ENCODE data around the gene EYA4.
"Not testable (repeated sequence)": the region's sequence is repeated elsewhere in the genome, so short reads cannot be mapped to it uniquely, and the experiment has no call there.

EYA4 gene

DNA sequence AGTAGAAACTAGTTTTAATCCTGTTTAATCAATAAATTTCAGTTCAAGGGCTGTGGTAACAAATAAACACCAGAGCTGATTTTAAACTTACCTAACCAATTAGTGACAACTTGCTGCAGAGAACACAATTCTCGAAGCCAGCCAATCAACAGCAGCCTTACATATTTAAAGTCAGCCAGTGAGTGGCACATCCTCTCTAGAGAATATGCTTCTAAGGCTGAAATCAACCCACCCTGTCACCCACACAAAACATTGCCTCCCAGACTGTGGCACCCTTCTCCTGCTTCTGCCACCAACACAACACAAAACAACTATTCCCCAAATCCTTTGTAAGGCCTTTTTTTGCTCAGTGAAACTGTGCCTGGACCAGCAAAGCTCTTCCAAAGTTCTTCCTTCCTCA, 306.0 kb downstream of the EYA4 start:
- no peak for DNase-seq (ENCODE audit: low spot score)
- no peak for TF ChIP-seq CTCF (IDR thresholded peaks at IDR 0.05; ENCODE audit: extremely low read depth, missing control alignments)

DNA sequence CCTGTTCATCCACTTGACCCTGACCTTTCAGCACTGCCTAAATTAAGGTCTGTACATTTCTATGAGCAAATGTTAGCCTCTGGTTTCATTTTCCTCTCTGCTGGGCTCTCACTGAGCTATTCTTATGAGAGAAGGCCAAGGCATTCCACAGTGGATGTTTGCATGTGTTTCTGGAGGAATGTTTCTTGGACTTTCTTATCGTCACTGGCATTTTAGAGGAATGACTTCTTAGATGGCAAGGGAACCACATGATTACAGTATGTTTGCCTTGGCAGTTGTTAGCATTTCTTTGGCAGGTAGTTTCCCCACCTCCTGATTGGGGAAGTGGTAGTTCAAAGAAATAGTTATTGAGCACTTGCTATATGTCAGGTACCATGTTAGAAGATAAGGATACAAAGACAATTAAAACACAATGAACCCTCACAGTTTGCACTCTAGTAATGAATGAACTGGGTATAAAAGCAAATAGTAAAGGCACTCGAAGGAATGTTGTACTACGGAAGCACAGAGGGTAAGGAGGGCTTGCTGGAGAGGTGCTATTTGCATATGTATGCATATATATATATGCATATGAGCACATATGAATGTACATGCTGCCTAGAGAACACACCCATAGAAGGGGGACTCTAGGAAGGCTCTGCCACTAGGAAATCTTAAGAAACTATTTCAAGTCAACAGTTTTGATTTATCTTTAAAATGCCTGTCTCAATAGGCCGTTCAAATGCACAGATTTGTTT, 307.4 kb downstream of the EYA4 start:
- TF ChIP-seq CTCF (IDR thresholded peaks at IDR 0.05; ENCODE audit: extremely low read depth, missing control alignments), result no peak
- DNase-seq (ENCODE audit: low spot score), result no peak

GRCh38 chr6:133549371-133549801, 308.2 kb downstream of the EYA4 start:
- no peak for DNase-seq (ENCODE audit: low spot score)
- TF ChIP-seq CTCF (IDR thresholded peaks at IDR 0.05; ENCODE audit: extremely low read depth, missing control alignments), result no peak

GRCh38 chr6:133550026-133550425, 308.9 kb downstream of the EYA4 start:
- TF ChIP-seq CTCF (IDR thresholded peaks at IDR 0.05; ENCODE audit: extremely low read depth, missing control alignments), result no peak
- DNase-seq (ENCODE audit: low spot score), result no peak

- no peak for TF ChIP-seq CTCF (IDR thresholded peaks at IDR 0.05; ENCODE audit: extremely low read depth, missing control alignments)
- no peak for DNase-seq (ENCODE audit: low spot score)
Measured at GRCh38 chr6:133551436-133551835, 310.3 kb downstream of the EYA4 start.

DNA sequence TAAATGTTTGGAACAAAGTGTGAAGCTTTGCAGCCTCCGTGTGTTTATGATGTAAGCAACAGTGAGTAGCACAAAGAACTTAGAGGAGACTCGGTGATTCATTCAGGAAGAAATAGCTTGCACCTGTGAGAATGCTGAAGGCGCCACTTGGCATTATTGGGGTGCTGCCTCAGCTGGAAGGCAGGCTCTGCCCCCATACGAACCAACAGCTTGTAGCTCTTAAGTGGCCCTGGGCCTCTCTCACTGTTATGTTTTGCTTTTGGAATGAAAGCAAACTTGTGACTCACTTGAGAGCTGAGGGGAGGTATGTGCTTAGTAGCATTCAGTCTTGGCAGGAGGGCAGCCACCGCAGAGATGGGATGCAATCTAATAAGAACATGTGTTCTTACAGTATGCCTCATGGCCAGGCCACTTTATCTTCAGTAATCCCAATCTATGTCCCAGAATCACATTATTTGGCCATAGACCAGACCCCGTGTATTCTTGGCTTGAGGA, 310.7 kb downstream of the EYA4 start:
- DNase-seq (ENCODE audit: low spot score), result no peak
- TF ChIP-seq CTCF (IDR thresholded peaks at IDR 0.05; ENCODE audit: extremely low read depth, missing control alignments), result no peak

GRCh38 chr6:133553652-133554051, 312.5 kb downstream of the EYA4 start:
- peak; percentile 48 for TF ChIP-seq CTCF (IDR thresholded peaks at IDR 0.05; ENCODE audit: extremely low read depth, missing control alignments)
- peak; percentile 10 for DNase-seq (ENCODE audit: low spot score)

DNA sequence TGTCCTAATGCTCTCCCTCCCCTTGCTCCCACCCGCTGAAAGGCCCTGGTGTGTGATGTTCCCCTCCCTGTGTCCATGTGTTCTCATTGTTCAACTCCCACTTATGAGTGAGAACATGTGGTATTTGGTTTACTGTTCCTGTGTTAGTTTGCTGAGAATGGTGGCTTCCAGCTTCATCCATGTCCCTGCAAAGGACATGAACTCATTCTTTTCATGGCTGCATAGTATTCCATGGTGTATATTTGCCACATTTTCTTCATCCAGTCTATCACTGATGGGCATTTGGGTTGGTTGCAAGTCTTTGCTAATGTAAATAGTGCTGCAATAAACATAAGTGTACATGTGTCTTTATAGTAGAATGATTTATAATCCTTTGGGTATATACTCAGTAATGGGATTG, 313.0 kb downstream of the EYA4 start:
- not testable (repeated sequence) for DNase-seq (ENCODE audit: low spot score)
